Osteoblast (primary cell): ENCODE measurements around the gene UBE2D4. TPM values are rescaled to one million over a fixed set of nuclear protein-coding genes. Genes with fewer than 3 reads are reported as not detected.

Source experiments
- DNase-seq: peaks from one replicate; pipeline ENCODE4 v3.0.0; 2011; ENCODE audit warnings: low spot score, mixed read lengths; ENCODE audit not compliant: insufficient read length; ENCODE audit errors: missing footprints
- H2AFZ ChIP-seq: 2 replicates; pipeline ENCODE4 v1.6.0; 2011; ENCODE audit warnings: mild to moderate bottlenecking, low read length
- H3K27ac ChIP-seq: 2 replicates; pipeline ENCODE4 v1.5.1; 2011; ENCODE audit warnings: mild to moderate bottlenecking, low read depth, low read length, moderate library complexity
- H3K27me3 ChIP-seq: 2 replicates; pipeline ENCODE4 v1.6.0; 2012; ENCODE audit warnings: mild to moderate bottlenecking, control low read depth, inconsistent platforms, low read length, moderate library complexity; ENCODE audit not compliant: insufficient read depth
- H3K36me3 ChIP-seq: 2 replicates; pipeline ENCODE4 v1.5.1; 2011; ENCODE audit warnings: mild to moderate bottlenecking, low read length, control low read depth, moderate library complexity; ENCODE audit not compliant: insufficient read depth
- H3K4me1 ChIP-seq: 2 replicates; pipeline ENCODE4 v1.5.1; 2011; ENCODE audit warnings: mild to moderate bottlenecking, low read length, control low read depth, moderate library complexity; ENCODE audit not compliant: insufficient read depth
- H3K4me2 ChIP-seq: 2 replicates; pipeline ENCODE4 v1.6.0; 2011; ENCODE audit warnings: mild to moderate bottlenecking, low read length; ENCODE audit not compliant: insufficient read depth
- H3K4me3 ChIP-seq: fragments of 200-600 bp; sonication (generic); 3 replicates; pipeline ENCODE4 v1.5.1; 2012; ENCODE audit warnings: mild to moderate bottlenecking, low read length, inconsistent platforms; ENCODE audit not compliant: insufficient read depth
- H3K79me2 ChIP-seq: 2 replicates; pipeline ENCODE4 v1.6.0; 2012; ENCODE audit warnings: mild to moderate bottlenecking, low read length, control low read depth, inconsistent platforms; ENCODE audit not compliant: insufficient read depth
- H3K9me3 ChIP-seq: 2 replicates; pipeline ENCODE4 v1.5.1; 2011; ENCODE audit warnings: low read depth, low read length, control low read depth
- H4K20me1 ChIP-seq: 2 replicates; pipeline ENCODE4 v1.6.0; 2012; ENCODE audit warnings: mild to moderate bottlenecking, low read length, control low read depth; ENCODE audit not compliant: insufficient read depth
- CTCF ChIP-seq: IDR thresholded peaks from 2 replicates; pipeline ENCODE4 v1.5.1; 2011; ENCODE audit warnings: mild to moderate bottlenecking, low read depth, low read length, moderate library complexity; ENCODE audit errors: extremely low read depth
- total RNA-seq: library from RNA; depleted of rRNA; stranded (reverse); fragments of >200 nt; gene quantifications from 2 replicates; pipeline ENCODE4 v1.2.3, GENCODE V29; 2012

Gene UBE2D4
- total RNA-seq, 1 donor, result 19.2 TPM

DNA sequence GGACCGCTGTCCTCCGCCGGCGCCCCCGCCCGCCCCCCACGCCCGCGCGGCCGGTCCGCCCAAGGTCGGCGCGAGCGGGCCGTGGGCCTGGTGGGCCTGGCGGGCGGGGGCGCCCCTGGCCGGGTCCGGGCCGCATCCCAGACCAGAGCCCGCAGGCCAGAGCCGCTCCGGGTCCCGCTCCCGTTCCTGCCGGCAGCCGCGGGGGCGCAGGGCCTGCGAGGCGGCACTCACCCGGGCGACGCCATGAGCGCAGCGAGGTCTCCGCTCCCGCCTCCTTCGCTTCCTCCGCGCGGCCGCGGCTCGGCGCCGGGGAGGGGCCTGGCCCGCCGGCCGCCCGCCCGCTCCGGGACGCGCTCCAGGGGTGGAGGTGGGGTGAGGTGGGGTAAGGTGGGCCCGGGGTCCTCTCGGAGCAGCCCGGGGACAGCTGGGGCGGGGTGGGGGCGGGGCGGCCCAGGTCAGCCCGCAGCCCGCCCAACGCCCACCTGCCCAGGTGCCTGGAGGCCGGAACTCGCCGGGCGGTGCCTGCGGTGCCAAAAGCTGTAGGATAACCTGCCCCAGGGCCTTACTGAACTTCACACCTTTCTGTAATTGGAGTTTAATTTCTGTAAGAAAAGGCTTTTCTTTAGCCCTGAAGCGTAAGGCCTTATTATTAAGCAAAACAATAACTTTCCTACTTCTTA, 19.8 kb upstream of the UBE2D4 start, which contains the start of gene URGCP:
TSS of gene URGCP (minus strand) at position 266 of the 680 bp plus-strand sequence. CDS start at position 245, 21 bp downstream.
- peaks cover 49% of the 10 kb centered on the region for H3K79me2 ChIP-seq
- peaks cover 3% of the 10 kb centered on the region for H3K36me3 ChIP-seq
- no peak for TF ChIP-seq CTCF
- peak within 1 kb of the TSS; percentile 79 for H3K27ac ChIP-seq
- no peaks in the 10 kb centered on the region for H3K9me3 ChIP-seq
- H3K4me3 ChIP-seq, result peak within 1 kb of the TSS; percentile 80
- H2AFZ ChIP-seq, result peak within 1 kb of the TSS; percentile 91
- H4K20me1 ChIP-seq, result peaks cover 33% of the 10 kb centered on the region
- H3K4me1 ChIP-seq, result peaks cover 19% of the 10 kb centered on the region
- H3K4me2 ChIP-seq, result peak within 1 kb of the TSS; percentile 93
- no peaks in the 10 kb centered on the region for H3K27me3 ChIP-seq
- DNase-seq, result peak; percentile 98

- Histone ChIP-seq H4K20me1 (no peaks in the 10 kb centered on the region), H3K79me2 (no peaks in the 10 kb centered on the region), H2AFZ (no peak overlapping the region), H3K4me3 (no peak overlapping the region), H3K4me2 (no peak overlapping the region), H3K36me3 (no peaks in the 10 kb centered on the region), H3K4me1 (no peaks in the 10 kb centered on the region), H3K9me3 (no peaks in the 10 kb centered on the region), H3K27me3 (no peaks in the 10 kb centered on the region), H3K27ac (no peak overlapping the region)
- TF ChIP-seq CTCF, result no peak
- no peak for DNase-seq
These were observed 11.4 kb upstream of the UBE2D4 start for GRCh38 chr7:43914795-43915194.

DNA sequence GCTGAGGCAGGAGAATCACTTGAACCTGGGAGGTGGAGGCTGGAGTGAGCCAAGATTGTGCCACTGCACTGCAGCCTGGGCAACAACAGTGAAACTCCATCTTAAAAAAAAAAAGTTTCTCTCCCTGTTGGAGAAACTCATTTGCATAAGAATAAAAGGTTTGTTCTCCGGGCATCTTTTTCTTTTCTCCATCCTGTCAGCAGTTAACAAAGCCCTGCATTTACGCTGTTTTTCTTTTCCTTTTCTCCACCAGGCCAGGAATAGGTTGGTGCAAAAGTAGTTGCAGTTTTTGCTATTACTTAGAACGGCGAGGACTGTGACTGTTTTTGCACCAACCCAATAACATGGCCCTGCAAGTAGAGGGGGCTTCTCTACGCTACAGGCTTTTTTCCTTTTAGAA, 10.3 kb upstream of the UBE2D4 start:
- DNase-seq, result no peak
- H3K4me3 ChIP-seq, result no peak overlapping the region
- no peak for TF ChIP-seq CTCF
- no peak overlapping the region for H3K27ac ChIP-seq
- H2AFZ ChIP-seq, result no peak overlapping the region
- no peaks in the 10 kb centered on the region for H3K79me2 ChIP-seq
- no peaks in the 10 kb centered on the region for H3K4me1 ChIP-seq
- no peaks in the 10 kb centered on the region for H3K27me3 ChIP-seq
- H3K36me3 ChIP-seq, result no peaks in the 10 kb centered on the region
- no peaks in the 10 kb centered on the region for H3K9me3 ChIP-seq
- H4K20me1 ChIP-seq, result no peaks in the 10 kb centered on the region
- no peak overlapping the region for H3K4me2 ChIP-seq

DNA sequence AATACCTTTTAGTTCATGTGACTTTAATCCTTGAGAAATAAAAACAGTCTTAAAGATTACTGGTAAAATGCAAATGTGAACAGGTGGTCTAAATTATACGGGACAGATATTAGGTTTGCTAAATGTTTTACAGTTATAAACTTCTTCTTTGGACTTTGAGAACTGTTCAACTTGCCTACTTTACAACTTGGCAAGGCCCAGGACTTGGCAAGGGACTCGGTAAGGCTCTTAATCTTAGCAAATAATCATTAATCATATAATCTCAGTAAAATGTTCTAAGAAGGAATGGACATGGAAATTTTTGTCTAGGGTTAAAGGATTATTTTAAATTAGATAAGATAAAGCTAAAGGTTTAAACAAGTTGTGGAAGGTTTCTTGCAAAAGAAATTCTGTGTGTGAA, 4.8 kb upstream of the UBE2D4 start:
- Histone ChIP-seq H3K4me1 (peaks cover 6% of the 10 kb centered on the region), H3K36me3 (no peaks in the 10 kb centered on the region), H3K79me2 (no peaks in the 10 kb centered on the region), H3K4me3 (no peak overlapping the region), H3K4me2 (no peak overlapping the region), H3K9me3 (no peaks in the 10 kb centered on the region), H2AFZ (no peak overlapping the region), H4K20me1 (no peaks in the 10 kb centered on the region), H3K27me3 (no peaks in the 10 kb centered on the region), H3K27ac (no peak overlapping the region)
- no peak for DNase-seq
- TF ChIP-seq CTCF, result no peak
